PFSK-1 (cell line): ENCODE results near the gene GLTPD2. TPM values are rescaled to one million over a fixed set of nuclear protein-coding genes. Genes with fewer than 3 reads are reported as not detected.

ENCODE experiments used
- FOXP2 ChIP-seq: optimal IDR thresholded peaks from 2 replicates; pipeline ENCODE3; 2011; ENCODE audit warnings: borderline replicate concordance, control low read depth, inconsistent platforms; ENCODE audit not compliant: insufficient read depth; ENCODE audit errors: extremely low read length, extremely low read depth
- POLR2AphosphoS5 ChIP-seq: IDR thresholded peaks from 2 replicates; pipeline ENCODE4 v1.6.1; 2012; ENCODE audit warnings: low read depth, mild to moderate bottlenecking, control low read depth, low read length, moderate library complexity
- SIN3A ChIP-seq: IDR thresholded peaks from 2 replicates; pipeline ENCODE4 v1.6.1; 2012; ENCODE audit warnings: mild to moderate bottlenecking, low read length, moderate library complexity, borderline replicate concordance; ENCODE audit not compliant: insufficient read depth
- TAF1 ChIP-seq: IDR thresholded peaks from 2 replicates; pipeline ENCODE4 v1.6.1; 2012; ENCODE audit warnings: low read length, control low read depth, borderline replicate concordance; ENCODE audit not compliant: insufficient read depth
- polyA plus RNA-seq: library from polyadenylated mRNA; unstranded; fragments of >200 nt; gene quantifications from one replicate; pipeline ENCODE4 v1.2.1, GENCODE V29; 2012; ENCODE audit warnings: low read depth, missing spikeins; ENCODE audit not compliant: insufficient read length
- TF ChIP-seq, protein P1 (sequence below), 2 experiments: IDR thresholded peaks; 2 replicates each; pipeline versions ENCODE4 v1.6.1 to v1.8.0; 2011 to 2012; ENCODE audit warnings: low read depth in 2 of 2, low read length in 2 of 2, control low read depth in 1 of 2, inconsistent platforms in 1 of 2, mild to moderate bottlenecking in 1 of 2, moderate library complexity in 1 of 2; ENCODE audit not compliant: insufficient read depth in 1 of 2

The GLTPD2 gene
- polyA plus RNA-seq = 2.4 TPM

DNA sequence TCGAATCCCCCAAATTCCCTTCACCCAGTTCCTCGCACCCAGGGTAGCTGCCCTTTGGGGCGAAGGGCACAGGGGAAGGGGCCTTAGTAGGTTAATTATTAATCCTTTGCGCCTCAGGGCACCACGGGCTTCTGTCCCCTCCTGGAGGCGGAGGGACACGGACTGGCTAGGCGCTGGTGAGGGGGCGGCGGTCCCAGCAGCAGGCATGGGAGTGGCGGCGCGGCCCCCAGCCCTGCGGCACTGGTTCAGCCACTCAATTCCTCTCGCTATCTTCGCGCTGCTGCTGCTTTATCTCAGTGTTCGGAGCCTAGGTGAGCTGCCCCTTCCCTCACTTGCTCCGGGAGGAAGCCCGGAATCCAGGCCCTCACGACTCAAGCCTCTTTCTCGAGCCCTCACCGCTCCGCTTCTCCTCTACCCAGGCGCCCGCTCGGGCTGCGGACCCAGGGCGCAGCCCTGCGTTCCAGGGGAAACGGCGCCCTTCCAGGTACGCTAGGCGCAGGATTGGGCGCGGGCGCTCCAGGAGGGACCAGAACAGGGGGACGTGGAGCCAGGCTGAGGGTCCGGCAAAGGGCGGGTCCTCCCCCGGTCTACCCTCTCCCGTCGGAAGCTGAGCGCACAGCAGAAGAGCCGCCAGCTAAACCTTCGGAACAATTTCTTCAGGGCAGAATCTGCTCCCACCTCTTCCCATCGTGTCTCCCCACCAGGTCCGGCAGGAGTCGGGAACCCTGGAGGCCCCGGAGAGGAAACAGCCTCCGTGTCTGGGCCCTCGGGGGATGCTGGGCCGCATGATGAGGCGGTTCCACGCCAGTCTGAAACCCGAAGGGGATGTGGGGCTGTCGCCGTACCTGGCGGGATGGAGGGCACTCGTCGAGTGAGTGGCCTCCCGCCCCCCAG, at the start of gene GLTPD2:
Gene GLTPD2 (plus strand): TSS at position 158 of the 894 bp plus-strand sequence. CDS start 48 bp downstream, at position 206.
- TF ChIP-seq POLR2AphosphoS5 = no peak
- no peak for TF ChIP-seq SIN3A
- no peak for TF ChIP-seq FOXP2
- no peak for TF ChIP-seq TAF1
- TF ChIP-seq, protein P1, sequence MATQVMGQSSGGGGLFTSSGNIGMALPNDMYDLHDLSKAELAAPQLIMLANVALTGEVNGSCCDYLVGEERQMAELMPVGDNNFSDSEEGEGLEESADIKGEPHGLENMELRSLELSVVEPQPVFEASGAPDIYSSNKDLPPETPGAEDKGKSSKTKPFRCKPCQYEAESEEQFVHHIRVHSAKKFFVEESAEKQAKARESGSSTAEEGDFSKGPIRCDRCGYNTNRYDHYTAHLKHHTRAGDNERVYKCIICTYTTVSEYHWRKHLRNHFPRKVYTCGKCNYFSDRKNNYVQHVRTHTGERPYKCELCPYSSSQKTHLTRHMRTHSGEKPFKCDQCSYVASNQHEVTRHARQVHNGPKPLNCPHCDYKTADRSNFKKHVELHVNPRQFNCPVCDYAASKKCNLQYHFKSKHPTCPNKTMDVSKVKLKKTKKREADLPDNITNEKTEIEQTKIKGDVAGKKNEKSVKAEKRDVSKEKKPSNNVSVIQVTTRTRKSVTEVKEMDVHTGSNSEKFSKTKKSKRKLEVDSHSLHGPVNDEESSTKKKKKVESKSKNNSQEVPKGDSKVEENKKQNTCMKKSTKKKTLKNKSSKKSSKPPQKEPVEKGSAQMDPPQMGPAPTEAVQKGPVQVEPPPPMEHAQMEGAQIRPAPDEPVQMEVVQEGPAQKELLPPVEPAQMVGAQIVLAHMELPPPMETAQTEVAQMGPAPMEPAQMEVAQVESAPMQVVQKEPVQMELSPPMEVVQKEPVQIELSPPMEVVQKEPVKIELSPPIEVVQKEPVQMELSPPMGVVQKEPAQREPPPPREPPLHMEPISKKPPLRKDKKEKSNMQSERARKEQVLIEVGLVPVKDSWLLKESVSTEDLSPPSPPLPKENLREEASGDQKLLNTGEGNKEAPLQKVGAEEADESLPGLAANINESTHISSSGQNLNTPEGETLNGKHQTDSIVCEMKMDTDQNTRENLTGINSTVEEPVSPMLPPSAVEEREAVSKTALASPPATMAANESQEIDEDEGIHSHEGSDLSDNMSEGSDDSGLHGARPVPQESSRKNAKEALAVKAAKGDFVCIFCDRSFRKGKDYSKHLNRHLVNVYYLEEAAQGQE (IDR thresholded peaks at IDR 0.05; ENCODE audit: insufficient read depth in 1 of 2, low read depth in 2 of 2, low read length in 2 of 2) = no peak

DNA sequence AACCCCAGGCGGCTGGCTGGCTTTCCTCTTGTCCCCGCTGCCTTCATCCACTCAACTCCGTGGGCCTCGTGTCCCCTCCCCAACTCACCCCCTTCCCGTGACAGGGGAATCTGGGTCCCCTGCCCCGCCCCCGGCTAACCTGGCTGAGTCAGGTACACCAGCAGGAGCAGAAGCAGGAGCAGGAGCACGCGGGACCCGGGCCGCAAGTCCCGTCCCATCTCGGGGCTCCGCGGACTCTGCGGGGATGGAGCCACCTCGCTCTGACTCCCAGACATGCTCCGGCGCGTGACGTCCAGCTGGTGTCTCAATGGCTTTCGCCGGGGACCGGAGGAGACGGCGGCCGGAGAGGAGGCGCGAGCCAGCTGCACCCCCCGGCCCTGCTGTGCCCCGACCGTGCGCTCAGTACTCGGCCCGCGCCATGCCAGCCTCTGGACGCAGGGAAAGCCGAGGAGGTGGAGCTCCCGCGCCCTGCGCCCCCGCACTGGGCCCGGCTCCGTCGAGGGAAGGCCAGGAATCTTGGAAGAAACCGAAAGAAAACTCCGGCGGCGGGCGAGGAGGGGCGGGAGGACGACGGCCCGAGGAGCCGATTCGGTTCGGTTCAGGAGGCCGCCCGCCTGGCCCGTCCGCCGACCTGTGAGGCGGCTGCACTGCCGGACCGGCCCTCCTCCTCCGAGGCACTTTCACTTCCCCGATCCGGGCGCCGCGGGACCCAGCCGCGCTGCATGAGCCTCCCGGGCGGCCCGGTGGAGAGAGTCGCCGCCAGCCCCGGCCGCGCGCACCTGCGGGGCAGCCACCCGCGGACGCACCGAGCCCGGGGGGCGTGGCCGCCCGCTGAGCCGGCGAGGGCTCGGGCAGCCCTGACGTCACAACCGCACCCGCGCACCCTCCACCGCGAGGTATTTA, 49.4 kb upstream of the GLTPD2 start, which contains the start of the genes CXCL16 and ZMYND15:
Gene CXCL16 (minus strand): TSS at position 807 of the 903 bp plus-strand sequence. CDS start 589 bp downstream, at position 218.
Gene ZMYND15 (plus strand): TSS at position 712 of the 903 bp plus-strand sequence. CDS start 716 bp downstream, outside the sequence.
- TF ChIP-seq SIN3A (no peak), TAF1 (no peak), POLR2AphosphoS5 (no peak), FOXP2 (no peak)
- TF ChIP-seq, protein P1 (IDR thresholded peaks at IDR 0.05; ENCODE audit: insufficient read depth in 1 of 2, low read depth in 2 of 2, low read length in 2 of 2) = no peak

DNA sequence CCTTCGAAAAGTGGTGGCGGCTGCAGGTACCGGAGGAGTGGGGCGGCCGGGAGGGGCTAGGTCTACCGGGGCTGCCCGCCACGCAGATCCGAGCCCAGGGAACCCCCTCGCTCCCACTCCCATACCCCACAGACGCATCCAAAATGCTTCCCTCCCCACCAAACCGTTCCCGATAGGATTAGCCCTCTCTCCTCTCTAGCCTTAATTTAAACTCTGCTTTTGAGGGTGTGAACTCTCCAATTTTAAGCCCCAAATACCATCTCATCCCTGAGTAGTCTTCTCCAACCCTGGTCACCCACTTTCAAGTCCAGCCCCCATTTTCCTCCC, 48.8 kb upstream of the GLTPD2 start:
- TF ChIP-seq SIN3A = no peak

DNA sequence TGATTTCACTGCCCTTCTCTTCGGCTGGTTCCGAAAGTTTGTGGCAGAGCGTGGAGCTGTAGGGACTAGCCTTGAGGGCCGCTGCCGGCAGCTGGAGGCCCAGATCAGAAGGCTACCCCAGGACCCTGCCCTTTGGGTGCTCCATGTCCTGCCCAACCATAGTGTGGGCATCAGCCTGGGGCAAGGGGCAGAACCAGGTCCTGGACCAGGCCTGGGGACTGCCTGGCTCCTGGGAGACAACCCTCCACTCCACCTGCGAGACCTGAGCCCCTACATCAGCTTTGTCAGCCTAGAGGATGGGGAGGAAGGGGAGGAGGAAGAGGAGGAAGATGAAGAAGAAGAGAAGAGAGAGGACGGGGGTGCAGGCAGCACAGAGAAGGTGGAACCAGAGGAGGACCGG, 48.2 kb upstream of the GLTPD2 start:
- TF ChIP-seq FOXP2 (no peak), SIN3A (no peak), TAF1 (no peak), POLR2AphosphoS5 (no peak)
- TF ChIP-seq, protein P1 (IDR thresholded peaks at IDR 0.05; ENCODE audit: insufficient read depth in 1 of 2, low read depth in 2 of 2, low read length in 2 of 2) = no peak

DNA sequence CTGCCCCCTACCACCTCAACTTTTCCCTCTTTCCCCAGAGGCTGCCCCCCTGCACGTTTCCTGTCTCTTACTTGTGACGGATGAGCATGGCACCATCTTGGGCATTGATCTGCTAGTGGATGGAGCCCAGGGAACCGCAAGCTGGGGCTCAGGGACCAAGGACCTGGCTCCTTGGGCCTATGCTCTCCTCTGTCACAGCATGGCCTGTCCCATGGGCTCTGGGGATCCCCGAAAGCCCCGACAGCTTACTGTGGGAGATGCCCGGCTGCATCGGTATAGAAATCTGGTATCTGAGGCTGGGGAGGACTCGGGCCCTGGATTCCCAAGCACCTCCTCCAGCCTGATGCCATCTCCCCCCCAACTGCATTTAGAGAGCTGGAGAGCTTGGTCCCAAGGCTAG, 47.2 kb upstream of the GLTPD2 start:
- TF ChIP-seq SIN3A (no peak), TAF1 (no peak), FOXP2 (no peak), POLR2AphosphoS5 (no peak)
- TF ChIP-seq, protein P1 (IDR thresholded peaks at IDR 0.05; ENCODE audit: insufficient read depth in 1 of 2, low read depth in 2 of 2, low read length in 2 of 2) = no peak
